Heart left ventricle (tissue), 16 donors: Measurements from ENCODE around the gene OGFOD1. TPM values are rescaled to one million over a fixed set of nuclear protein-coding genes. Genes with fewer than 3 reads are reported as not detected.
A peak's percentile ranks its signal among the peaks of the same experiment; 100 is the strongest.

ENCODE experiments used
- ATAC-seq, 4 donors: fragments of 200-7000 bp; cut with Tn5 transposase; one replicate each; pipeline ENCODE4 v1.9.1; 2020 to 2022; ENCODE audit warnings: moderate library complexity in 4 of 4, mild to moderate bottlenecking in 3 of 4, moderate number of reproducible peaks in 1 of 4
- DNase-seq, 5 donors: peaks; one replicate each; pipeline ENCODE4 v3.0.0-alpha.2; 2020
- H3K27ac ChIP-seq, 12 donors: fragments of 200-600 bp; sonication (generic) in 4 of 12; one replicate each; pipeline versions ENCODE4 v1.5.0 to v1.8.0; 2016 to 2022; ENCODE audit warnings: mild to moderate bottlenecking in 2 of 12
- H3K27me3 ChIP-seq, 9 donors: fragments of 200-600 bp; sonication (generic) in 2 of 9; one replicate each; pipeline versions ENCODE4 v1.5.1 to v1.8.0; 2016 to 2022; ENCODE audit warnings: mild to moderate bottlenecking in 3 of 9
- H3K36me3 ChIP-seq, 9 donors: fragments of 200-600 bp; sonication (generic) in 2 of 9; one replicate each; pipeline versions ENCODE4 v1.5.0 to v1.8.0; 2018 to 2022; ENCODE audit warnings: mild to moderate bottlenecking in 2 of 9
- H3K4me1 ChIP-seq, 12 donors: fragments of 200-600 bp; sonication (generic) in 4 of 12; one replicate each; pipeline versions ENCODE4 v1.5.0 to v1.8.0; 2016 to 2022; ENCODE audit warnings: mild to moderate bottlenecking in 3 of 12
- H3K4me3 ChIP-seq, 12 donors: fragments of 200-600 bp; sonication (generic) in 4 of 12; one replicate each; pipeline versions ENCODE4 v1.5.0 to v1.8.0; 2017 to 2022; ENCODE audit warnings: mild to moderate bottlenecking in 9 of 12, moderate library complexity in 4 of 12
- H3K9me3 ChIP-seq, 12 donors: fragments of 200-600 bp; sonication (generic) in 4 of 12; one replicate each; pipeline versions ENCODE4 v1.5.0 to v1.8.0; 2016 to 2022; ENCODE audit warnings: mild to moderate bottlenecking in 1 of 12
- POLR2A ChIP-seq, 2 donors: fragments of 450-650 bp; IDR thresholded peaks; one replicate each; pipeline ENCODE4 v1.6.1; 2017; ENCODE audit warnings: antibody characterized with exemption in 2 of 2, mild to moderate bottlenecking in 2 of 2, moderate library complexity in 2 of 2
- WGBS, 4 donors: extraction: QIAGEN DNeasy Blood & Tissue Kit in 2 of 4; methylation state at CpG; one replicate each; pipeline versions ENCODE4 v1.1.5 to v1.1.7; 2013 to 2018; 5-methylcytosine and 5-hydroxymethylcytosine counted together
- intact Hi-C, 10 donors: fragments of 100-400 bp; cut with DNase I; formaldehyde crosslinking; loops; one replicate each; pipeline versions ENCODE4 v1.11.1 to v1.14.2; 2022
- polyA plus RNA-seq, 2 donors: library from polyadenylated mRNA; stranded (reverse); fragments of 200-250 nt; gene quantifications; one replicate each; pipeline ENCODE4 v1.2.3, GENCODE V29; 2013
- total RNA-seq, 9 donors: library from RNA; depleted of rRNA in 2 of 9; stranded (reverse); fragments of >200 nt in 2 of 9; fragmentation: NEBNext Ultra II Directional in 3 of 9; extraction: Animal tissue kit (Norgen Biotek cat#: 25700) in 3 of 9; gene quantifications; one replicate each; pipeline versions ENCODE4 v1.1.0 to v1.2.4, GENCODE V29; 2016 to 2023
- TF ChIP-seq, protein P1 (sequence below), 12 donors: fragments of 200-600 bp; sonication (generic) in 4 of 12; IDR thresholded peaks; one replicate each; pipeline versions ENCODE4 v1.5.0 to v1.8.0; 2018 to 2022; ENCODE audit warnings: antibody characterized with exemption in 12 of 12, mild to moderate bottlenecking in 5 of 12
- donor health status: ischemic (EF 13 %, LVEDD 7.1; RV severe dilation, severe dysfunction).
- donor health status: healthy with polysubstance abuse.
- donor health status: DM: no; HTN: yes; CAD: no.
- donor health status: DM: no; HTN: no; CAD: no.
- donor health status: ischemic (EF 25% LVEDD 6.9; RV normal size, moderate dysfunction).
- donor health status: ischemic (EF 25% LVEDD 5.7; RV mildly dilated, moderate dysfunction).
- donor health status: healthy.
- donor health status: DM: yes; HTN: yes; CAD: no.
- donor health status: ischemic (EF 35%, LVEDD 5.7; RV mildly dilated, moderate dysfunction).
- donor health status: nonischemic (EF 11% LVEDD 7.7; RV severe dilation, severe dysfunction).
- donor health status: DM: yes; HTN: yes; CAD: no.
- donor health status: PGD.
- donor health status: ischemic (EF 29% LVEDD 5.4; RV normal size, mild dysfunction).
- donor health status: nonischemic (EF 23%, LVEDD 6.1; RV moderate dilation, normal function).

Gene OGFOD1
- total and polyA plus RNA-seq, 11 donors: 11.4 to 39.1 (median 31.9) TPM

GRCh38 chr16:56438038-56438437 lies 13.3 kb upstream of the OGFOD1 start:
- ATAC-seq: no peak

GRCh38 chr16:56447286-56447685 lies 4.1 kb upstream of the OGFOD1 start:
- DNase-seq (no peak), ATAC-seq (no peak)
- Histone ChIP-seq H3K27me3 (no peaks in the 10 kb centered on the region), H3K36me3 (peaks cover 0 to 55% (median 37%) of the 10 kb centered on the region in 9 donors), H3K9me3 (no peaks in the 10 kb centered on the region), H3K27ac (no peak overlapping the region), H3K4me1 (peaks cover 0 to 35% (median 26%) of the 10 kb centered on the region in 12 donors), H3K4me3 (no peak overlapping the region)
- no peak for TF ChIP-seq POLR2A (IDR thresholded peaks at IDR 0.05)
- TF ChIP-seq, protein P1, sequence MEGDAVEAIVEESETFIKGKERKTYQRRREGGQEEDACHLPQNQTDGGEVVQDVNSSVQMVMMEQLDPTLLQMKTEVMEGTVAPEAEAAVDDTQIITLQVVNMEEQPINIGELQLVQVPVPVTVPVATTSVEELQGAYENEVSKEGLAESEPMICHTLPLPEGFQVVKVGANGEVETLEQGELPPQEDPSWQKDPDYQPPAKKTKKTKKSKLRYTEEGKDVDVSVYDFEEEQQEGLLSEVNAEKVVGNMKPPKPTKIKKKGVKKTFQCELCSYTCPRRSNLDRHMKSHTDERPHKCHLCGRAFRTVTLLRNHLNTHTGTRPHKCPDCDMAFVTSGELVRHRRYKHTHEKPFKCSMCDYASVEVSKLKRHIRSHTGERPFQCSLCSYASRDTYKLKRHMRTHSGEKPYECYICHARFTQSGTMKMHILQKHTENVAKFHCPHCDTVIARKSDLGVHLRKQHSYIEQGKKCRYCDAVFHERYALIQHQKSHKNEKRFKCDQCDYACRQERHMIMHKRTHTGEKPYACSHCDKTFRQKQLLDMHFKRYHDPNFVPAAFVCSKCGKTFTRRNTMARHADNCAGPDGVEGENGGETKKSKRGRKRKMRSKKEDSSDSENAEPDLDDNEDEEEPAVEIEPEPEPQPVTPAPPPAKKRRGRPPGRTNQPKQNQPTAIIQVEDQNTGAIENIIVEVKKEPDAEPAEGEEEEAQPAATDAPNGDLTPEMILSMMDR (IDR thresholded peaks at IDR 0.05): no peak
- intact Hi-C loops: no loop called here
- WGBS, 4 donors: 33 to 84% (median 65%) methylated on average over 2 of the region's 2 CpGs

More at GRCh38 chr16:56438038-56438437, 13.3 kb upstream of the OGFOD1 start:
- TF ChIP-seq, protein P1 (IDR thresholded peaks at IDR 0.05): no peak
- TF ChIP-seq POLR2A (IDR thresholded peaks at IDR 0.05): no peak
- Histone ChIP-seq H3K36me3 (peaks cover 0 to 92% (median 67%) of the 10 kb centered on the region in 9 donors), H3K27ac (no peak overlapping the region), H3K4me3 (no peak overlapping the region), H3K27me3 (no peaks in the 10 kb centered on the region), H3K9me3 (no peaks in the 10 kb centered on the region), H3K4me1 (peaks cover 0 to 5% (median 0%) of the 10 kb centered on the region in 12 donors)
- no peak for DNase-seq
- WGBS, 4 donors: 91 to 100% (median 99%) methylated on average over 1 of the region's 1 CpG
- intact Hi-C loops: no loop called here

- no peak for ATAC-seq
- H3K36me3 ChIP-seq: peaks cover 0 to 48% (median 33%) of the 10 kb centered on the region in 9 donors
Observed at GRCh38 chr16:56448005-56448404, 3.3 kb upstream of the OGFOD1 start.

GRCh38 chr16:56450275-56450985 lies 924 bp upstream of the OGFOD1 start:
- peak in 2 of 4 donors; percentile 13 to 25 for ATAC-seq
- intact Hi-C loops: no loop called here
- Histone ChIP-seq H3K4me3 (peak overlapping the region; percentile 65 to 98 (median 88)), H3K9me3 (no peaks in the 10 kb centered on the region), H3K36me3 (peaks cover 0 to 48% (median 39%) of the 10 kb centered on the region in 9 donors), H3K27ac (peak overlapping the region; percentile 39 to 90 (median 86)), H3K4me1 (peaks cover 0 to 48% (median 36%) of the 10 kb centered on the region in 12 donors), H3K27me3 (no peaks in the 10 kb centered on the region)
- no peak for DNase-seq
- WGBS, 4 donors: 5 to 8% (median 6%) methylated on average over 18 of the region's 18 CpGs
- TF ChIP-seq, protein P1 (IDR thresholded peaks at IDR 0.05): no peak
- TF ChIP-seq POLR2A (IDR thresholded peaks at IDR 0.05): no peak

More at GRCh38 chr16:56448005-56448404, 3.3 kb upstream of the OGFOD1 start:
- TF ChIP-seq, protein P1 (IDR thresholded peaks at IDR 0.05): no peak
- TF ChIP-seq POLR2A (IDR thresholded peaks at IDR 0.05): no peak
- no peak overlapping the region for H3K4me3 ChIP-seq
- no peaks in the 10 kb centered on the region for H3K9me3 ChIP-seq
- H3K4me1 ChIP-seq: peaks cover 0 to 42% (median 33%) of the 10 kb centered on the region in 12 donors
- intact Hi-C loops: no loop called here
- H3K27ac ChIP-seq: no peak overlapping the region
- DNase-seq: no peak
- H3K27me3 ChIP-seq: no peaks in the 10 kb centered on the region
